GM18526 (cell line): Measurements from ENCODE around the gene KCNQ1.

Source experiments
- POLR2A ChIP-seq: IDR thresholded peaks from 3 replicates; pipeline ENCODE4 v1.6.1; 2011; ENCODE audit not compliant: insufficient read length; ENCODE audit errors: extremely low read depth

The KCNQ1 gene

GRCh38 chr11:2811206-2812091 is 366.6 kb downstream of the KCNQ1 start:
- no peak for TF ChIP-seq POLR2A

- no peak for TF ChIP-seq POLR2A
Observed at GRCh38 chr11:2812371-2812991, 367.7 kb downstream of the KCNQ1 start.

GRCh38 chr11:2813141-2813908 is 368.5 kb downstream of the KCNQ1 start:
- TF ChIP-seq POLR2A, result no peak

GRCh38 chr11:2813968-2814367 is 369.2 kb downstream of the KCNQ1 start:
- no peak for TF ChIP-seq POLR2A

- no peak for TF ChIP-seq POLR2A
Observed at GRCh38 chr11:2814751-2815150, 369.9 kb downstream of the KCNQ1 start.

- TF ChIP-seq POLR2A, result no peak
Observed at GRCh38 chr11:2815762-2816496, 371.1 kb downstream of the KCNQ1 start.

- TF ChIP-seq POLR2A, result no peak
Observed at GRCh38 chr11:2816523-2816922, 371.7 kb downstream of the KCNQ1 start.

GRCh38 chr11:2816941-2817421 is 372.2 kb downstream of the KCNQ1 start:
- no peak for TF ChIP-seq POLR2A

- TF ChIP-seq POLR2A, result no peak
Observed at GRCh38 chr11:2817431-2817830, 372.6 kb downstream of the KCNQ1 start.

- no peak for TF ChIP-seq POLR2A
Observed at GRCh38 chr11:2818021-2818420, 373.2 kb downstream of the KCNQ1 start.

GRCh38 chr11:2818503-2818902 is 373.7 kb downstream of the KCNQ1 start:
- no peak for TF ChIP-seq POLR2A

- no peak for TF ChIP-seq POLR2A
Observed at GRCh38 chr11:2819316-2819715, 374.5 kb downstream of the KCNQ1 start.

- TF ChIP-seq POLR2A, result no peak
Observed at GRCh38 chr11:2820976-2821375, 376.2 kb downstream of the KCNQ1 start.

- TF ChIP-seq POLR2A, result no peak
Observed at GRCh38 chr11:2821891-2822290, 377.1 kb downstream of the KCNQ1 start.

GRCh38 chr11:2824851-2825250 is 380.0 kb downstream of the KCNQ1 start:
- no peak for TF ChIP-seq POLR2A

- TF ChIP-seq POLR2A, result no peak
Observed at GRCh38 chr11:2825261-2825888, 380.6 kb downstream of the KCNQ1 start.
